Activated CD4-positive, alpha-beta T cell treated with anti-CD3 and anti-CD28 coated beads for 48 hours (primary cell): Measurements from ENCODE around the gene LGALS4.
"Not testable (repeated sequence)": the region's sequence is repeated elsewhere in the genome, so short reads cannot be mapped to it uniquely, and the experiment has no call there.

Experiments used
- DNase-seq: peaks from one replicate; pipeline ENCODE4 v3.0.0-alpha.2; 2020

LGALS4 gene, protein sequence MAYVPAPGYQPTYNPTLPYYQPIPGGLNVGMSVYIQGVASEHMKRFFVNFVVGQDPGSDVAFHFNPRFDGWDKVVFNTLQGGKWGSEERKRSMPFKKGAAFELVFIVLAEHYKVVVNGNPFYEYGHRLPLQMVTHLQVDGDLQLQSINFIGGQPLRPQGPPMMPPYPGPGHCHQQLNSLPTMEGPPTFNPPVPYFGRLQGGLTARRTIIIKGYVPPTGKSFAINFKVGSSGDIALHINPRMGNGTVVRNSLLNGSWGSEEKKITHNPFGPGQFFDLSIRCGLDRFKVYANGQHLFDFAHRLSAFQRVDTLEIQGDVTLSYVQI

DNA sequence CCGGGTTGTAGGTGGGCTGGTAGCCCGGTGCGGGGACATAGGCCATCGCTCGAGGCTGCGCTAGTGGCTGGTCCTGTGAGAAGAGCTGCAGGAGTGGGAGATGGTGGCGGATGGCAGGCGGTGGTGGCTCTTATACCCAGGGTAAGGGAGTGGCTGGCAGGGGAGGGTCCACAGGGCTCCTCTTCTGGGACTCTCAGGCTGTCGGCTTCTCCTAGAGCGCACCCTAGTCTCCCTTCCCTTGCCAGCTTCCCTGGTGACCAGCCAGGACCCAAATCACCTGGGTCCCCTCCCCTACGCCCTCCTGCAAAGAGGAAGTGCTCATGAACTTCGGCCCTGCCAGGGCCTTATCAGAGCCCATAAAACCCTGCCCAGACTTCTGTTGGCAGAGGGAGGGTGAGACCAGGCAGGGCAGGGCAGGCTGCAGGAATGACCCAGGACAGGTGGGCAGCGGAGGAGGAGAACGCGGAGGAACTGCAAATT, at the start of gene LGALS4:
TSS of gene LGALS4 (minus strand) at position 105 of the 480 bp plus-strand sequence. CDS start at position 46, 59 bp downstream.
- DNase-seq: no peak

DNA sequence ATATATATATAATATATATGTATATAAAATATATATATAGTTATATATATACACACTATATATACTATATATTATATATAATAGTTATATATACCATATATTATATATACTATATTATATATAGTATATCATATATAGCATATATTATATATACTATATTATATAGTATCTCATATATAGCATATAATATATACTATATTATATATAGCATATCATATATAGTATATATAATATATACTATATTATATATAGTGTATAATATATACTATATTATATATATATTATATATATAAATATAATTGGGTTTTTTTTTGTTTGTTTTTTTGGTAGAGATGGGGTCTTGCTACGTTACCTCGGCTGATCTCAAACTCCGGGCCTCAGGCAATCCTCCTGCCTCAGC, 48.6 kb upstream of the LGALS4 start:
- DNase-seq: no peak

DNA sequence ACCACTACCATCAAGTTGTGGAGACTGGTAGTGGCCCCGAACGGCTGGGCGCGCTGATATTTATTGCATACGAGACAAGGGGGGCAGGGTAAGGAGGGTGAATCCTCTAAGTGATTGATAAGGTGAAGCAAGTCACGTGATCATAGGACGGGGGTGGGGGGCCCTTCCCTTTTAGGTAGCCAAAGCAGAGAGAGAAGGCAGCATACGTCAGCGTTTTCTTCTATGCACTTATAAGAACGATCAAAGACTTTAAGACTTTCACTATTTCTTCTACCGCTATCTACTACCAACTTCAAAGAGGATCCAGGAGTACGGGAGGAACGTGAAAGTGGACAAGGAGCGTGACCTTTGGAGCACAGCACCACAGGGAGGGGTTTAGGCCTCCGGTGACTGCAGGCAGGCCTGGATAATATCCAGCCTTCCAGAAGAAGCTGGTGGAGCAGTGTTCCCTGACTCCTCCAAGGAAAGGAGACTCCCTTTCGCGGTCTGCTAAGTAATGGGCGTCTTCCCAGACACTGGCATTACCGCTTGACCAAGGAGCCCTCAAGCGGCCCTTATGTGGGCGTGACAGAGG, 47.0 kb upstream of the LGALS4 start:
- not testable (repeated sequence) for DNase-seq

DNA sequence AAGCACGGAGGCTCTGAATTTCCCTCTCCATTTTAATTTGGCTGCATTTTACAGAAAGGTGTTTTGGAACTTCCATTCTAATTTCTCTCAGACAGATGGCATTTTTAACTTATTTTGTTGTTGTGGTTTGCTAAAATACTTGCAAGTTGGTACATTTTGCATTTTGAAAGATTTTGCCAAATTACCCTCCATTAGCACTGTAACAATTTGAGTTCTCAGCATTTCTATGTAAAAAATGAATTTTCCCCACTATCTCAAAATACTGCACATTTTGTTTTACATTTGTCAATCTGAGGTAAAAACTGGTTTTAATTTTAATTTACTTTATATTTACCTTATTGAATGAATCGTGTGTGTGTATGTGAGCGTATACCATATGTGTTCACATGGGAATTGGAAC, 44.1 kb upstream of the LGALS4 start:
- DNase-seq: no peak

DNA sequence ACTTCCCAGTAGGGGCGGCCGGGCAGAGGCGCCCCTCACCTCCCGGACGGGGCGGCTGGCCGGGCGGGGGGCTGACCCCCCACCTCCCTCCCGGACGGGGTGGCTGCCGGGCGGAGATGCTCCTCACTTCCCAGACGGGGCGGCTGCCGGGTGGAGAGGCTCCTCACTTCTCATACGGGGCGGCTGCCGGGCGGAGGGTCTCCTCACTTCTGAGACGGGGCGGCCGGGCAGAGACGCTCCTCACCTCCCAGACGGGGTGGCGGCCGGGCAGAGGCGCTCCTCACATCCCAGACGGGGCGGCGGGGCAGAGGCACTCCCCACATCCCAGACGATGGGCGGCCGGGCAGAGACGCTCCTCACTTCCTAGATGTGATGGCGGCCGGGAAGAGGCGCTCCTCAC, 43.0 kb upstream of the LGALS4 start:
- not testable (repeated sequence) for DNase-seq

DNA sequence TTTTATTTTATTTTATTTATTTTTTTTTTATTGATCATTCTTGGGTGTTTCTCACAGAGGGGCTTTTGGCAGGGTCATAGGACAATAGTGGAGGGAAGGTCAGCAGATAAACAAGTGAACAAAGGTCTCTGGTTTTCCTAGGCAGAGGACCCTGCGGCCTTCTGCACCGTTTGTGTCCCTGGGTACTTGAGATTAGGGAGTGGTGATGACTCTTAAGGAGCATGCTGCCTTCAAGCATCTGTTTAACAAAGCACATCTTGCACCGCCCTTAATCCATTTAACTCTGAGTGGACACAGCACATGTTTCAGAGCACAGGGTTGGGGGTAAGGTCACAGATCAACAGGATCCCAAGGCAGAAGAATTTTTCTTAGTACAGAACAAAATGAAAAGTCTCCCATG, 42.2 kb upstream of the LGALS4 start:
- DNase-seq: not testable (repeated sequence)

DNA sequence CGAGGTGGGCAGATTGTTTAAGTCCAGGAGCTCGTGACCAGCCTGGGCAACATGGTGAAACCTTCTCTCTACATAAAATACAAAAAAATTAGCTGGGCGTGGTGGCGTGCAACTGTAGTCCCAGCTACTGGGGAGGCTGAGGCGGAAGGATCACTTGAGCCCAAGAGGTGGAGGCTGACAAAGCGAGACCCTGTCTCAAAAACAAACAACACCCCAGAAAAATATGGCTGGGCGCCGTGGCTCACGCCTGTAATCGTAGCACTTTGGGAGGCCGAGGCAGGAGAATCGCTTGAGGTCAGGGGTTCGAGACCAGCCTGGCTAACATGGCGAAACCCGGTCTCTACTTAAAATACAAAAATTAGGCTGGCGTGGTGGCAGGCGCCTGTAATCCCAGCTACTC, 40.5 kb upstream of the LGALS4 start:
- no peak for DNase-seq

DNA sequence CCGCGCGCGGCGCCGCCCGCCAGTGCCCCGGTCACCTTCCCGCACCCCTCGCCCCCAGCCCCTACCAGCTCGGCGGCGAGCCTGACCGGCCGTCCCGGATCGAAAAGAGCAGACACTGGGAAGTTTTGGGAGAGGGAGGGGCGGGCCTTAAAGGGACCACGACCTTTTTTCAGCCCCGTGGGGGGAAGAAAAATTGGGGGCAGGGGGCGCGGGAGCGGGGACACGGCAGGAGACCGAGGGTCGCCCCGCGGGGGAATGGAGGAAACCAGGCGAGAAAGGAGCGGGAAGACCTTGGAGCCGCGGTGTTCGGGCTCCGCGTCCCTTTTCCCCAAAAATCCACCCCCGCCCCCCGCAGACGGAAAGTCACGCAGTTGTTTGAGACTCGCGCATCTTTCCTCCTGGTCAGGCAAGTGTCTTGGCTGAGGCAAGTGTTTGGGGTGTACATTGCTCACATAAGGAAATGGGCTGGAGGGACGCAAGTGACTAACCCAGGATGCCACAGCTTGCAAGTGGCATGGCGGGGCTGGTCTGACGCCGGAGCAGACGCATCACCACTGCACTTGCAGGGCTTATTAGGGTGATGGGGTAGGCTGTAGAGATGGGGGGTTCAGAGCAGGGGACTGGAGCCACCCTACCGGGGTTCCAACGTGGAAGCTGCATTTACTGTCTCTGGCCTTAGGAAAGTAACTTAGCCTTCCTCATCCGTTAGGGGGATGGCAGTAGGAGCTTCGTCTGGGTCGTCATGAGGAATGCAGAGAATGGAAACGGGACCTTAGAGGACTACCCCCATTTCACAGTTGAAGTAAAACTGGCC, 39.7 kb upstream of the LGALS4 start:
- peak; percentile 77 for DNase-seq

DNA sequence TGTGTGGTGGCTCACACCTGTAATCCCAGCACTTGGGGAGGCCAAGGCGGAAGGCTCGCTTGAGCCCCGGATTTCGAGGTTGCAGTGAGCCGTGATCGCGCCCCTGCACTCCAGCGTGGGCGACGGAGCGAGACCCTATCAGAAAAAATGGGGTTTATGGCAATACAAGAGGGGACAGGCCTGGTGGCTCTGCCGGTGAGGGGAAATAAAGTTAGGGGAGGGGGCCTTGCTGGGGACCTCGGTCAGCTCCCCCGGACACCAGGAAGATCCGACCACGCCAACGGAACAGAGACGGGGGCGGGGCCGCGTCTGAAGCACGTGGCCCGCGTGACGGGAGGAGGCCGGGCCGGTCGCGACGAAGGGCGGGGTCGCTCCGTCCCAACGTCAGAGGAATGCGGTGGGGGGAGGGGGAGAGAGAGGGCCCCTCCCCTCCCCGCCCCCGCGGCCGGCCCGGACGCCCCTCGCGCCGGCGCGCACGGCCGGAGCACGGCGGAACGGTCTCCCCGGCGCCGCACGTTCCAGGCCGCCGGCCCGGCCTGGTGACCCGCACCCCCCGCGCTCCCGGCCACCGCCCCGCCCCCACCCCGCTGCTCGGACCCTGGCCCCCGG, 39.0 kb upstream of the LGALS4 start:
- DNase-seq: peak; percentile 94

DNA sequence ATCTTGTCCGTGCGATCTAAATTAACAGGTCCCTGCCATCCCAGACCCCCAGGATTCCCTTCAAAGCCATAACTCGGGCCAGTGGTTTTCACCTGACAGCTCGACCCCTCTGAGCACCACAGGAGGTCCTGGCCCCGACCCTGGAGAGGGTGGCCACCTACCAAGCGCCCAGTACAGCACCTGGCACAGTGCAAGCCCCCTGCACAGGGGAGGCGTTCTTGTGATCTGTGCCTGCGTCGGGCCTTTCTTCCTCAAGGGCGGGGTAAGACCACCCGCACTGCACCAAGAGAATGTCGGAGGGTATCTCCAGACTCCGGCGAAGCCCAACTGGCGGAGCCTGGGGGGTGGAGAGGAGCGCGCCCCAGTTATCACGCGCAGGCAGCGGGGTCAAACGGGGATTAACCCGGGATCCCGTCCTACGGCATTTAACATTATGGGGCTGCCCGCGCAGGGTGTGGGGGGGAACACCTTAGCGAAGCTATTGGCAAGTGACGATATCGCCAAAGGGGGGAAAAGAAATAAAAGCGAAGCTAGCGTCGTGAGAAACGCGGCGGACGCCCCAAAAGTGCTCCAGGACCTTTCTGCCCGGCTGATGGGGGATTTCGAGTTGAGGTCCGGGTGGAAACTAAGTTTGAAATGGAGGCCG, 38.4 kb upstream of the LGALS4 start:
- peak; percentile 54 for DNase-seq

DNA sequence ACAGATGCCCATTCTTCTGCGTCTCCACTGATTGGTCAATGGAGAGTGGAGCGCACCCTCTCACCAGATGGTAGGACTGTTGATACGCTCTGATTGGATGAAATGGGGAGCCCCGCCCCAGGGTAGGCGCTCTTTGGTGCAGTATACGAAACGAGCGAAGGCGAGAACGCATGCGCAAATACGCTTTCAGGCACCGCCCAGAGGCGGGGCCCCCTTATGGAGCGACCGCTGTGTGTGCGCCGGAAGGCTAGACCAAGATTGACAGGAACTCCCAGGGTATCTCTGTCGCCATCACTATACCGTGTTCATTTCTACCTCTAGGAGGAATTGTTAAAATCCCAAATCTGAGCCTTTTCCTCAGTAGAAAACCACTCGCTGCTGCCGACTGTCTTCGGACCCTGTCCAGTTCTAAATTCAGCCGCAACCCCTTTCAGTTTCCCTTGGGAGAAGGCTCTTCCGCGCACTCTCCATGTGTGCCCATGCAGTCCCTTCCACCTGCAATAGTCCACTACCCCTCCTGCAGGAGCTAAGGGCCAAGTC, 37.8 kb upstream of the LGALS4 start:
- DNase-seq: peak; percentile 99

DNA sequence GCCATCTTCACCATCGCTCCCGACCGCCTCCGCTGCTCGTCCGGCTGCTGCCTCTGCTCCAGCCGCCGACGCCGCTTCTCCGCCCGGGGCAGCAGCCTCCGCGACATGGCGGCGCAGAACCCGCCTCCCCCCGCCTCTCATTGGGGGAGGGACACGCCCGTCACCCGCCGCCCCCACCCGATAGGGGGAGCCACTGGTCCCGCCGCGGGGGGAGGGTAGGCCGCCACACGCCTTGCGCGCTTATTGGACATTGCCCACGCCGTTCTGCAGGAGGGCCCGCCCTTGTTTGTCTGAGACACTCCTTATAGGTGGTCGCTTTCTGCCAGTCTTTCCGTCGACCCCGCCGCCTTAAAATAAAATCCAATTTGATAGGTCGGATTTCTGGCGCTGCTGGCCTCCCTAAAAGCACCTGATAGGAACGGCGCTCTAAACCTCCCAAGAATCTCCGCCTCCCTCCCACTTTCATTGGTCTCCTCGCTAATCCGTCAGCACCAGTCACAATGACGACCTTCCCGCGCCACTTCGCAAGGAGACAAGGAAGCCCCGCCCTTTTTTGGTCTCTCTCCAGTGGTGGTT, 37.2 kb upstream of the LGALS4 start, which contains the start of gene HNRNPL:
TSS of gene HNRNPL (minus strand) at position 127 of the 576 bp plus-strand sequence. CDS start at position 107, 20 bp downstream.
- peak; percentile 99 for DNase-seq

DNA sequence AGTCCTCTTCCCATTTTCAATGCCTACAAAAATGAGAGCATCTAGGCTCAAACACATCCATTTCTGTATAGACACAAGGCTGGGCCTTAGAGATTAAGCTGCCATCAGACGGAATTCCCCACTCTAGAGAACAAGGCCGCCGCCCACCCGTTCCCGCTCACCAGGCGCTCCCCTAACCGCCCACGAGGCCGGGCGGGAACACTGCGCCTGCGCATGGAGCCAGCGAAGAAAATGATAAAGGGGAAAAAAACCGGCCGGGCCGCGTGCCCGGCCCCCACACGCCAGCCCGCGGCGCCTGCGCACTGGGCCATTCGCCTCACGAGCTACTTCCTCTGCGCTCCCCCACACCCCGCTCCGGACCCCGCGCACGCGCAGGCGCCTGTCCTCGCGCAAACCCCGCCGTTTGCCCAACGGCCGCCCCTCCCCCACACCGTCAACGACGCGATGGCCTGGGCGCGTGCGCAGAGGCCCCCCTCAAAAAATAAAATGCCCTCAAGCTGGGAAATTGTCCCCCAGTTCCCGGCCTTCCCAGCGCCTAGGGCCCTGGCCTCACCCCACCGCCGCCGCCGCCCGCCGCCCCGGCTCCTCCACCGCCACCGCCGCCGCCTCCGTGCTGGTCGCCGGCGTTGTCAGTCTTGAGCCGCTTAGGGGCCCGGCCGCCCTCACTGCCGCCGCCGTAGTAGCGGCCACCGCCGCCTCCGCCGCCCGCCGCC, 36.6 kb upstream of the LGALS4 start:
- DNase-seq: peak; percentile 99

DNA sequence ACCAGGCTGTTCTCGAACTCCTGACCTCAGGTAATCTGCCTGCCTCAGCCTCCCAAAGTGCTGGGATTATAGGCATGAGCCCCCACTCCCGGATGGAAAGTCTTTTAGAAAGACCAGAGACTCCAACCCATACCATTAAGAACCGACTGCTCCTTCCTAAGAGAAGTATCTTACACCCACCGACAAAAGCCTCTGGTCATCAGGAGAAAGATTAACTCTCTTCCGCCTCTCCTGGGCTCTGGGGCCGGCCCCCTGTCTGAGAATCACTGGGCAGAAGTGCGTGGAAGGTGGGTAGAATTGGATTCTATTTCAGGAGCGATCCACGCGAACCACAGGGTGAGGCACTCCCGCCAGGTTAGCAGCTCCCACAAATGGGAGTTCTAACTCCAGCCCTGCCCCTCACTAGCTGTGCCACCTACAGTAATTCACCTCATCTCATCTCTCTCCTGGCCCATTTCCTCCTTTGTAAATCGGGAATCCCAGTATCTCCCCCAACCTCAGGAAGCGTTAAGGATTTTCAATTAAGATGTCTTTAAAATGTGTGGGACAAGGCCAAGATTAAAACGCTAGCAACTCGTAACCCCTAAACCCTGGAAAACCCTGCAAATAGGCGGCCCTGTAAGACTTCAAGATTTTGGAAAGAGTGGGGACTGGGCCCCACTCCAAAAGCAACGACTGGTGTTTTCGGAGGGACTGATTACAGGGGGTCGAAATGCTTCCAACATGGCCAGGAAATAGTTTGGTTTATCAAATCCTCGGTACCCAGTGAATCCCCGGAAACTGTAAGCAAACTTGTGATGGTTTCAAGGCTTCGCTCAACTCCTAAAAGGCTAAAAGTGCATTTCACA, 35.8 kb upstream of the LGALS4 start:
- DNase-seq: no peak

DNA sequence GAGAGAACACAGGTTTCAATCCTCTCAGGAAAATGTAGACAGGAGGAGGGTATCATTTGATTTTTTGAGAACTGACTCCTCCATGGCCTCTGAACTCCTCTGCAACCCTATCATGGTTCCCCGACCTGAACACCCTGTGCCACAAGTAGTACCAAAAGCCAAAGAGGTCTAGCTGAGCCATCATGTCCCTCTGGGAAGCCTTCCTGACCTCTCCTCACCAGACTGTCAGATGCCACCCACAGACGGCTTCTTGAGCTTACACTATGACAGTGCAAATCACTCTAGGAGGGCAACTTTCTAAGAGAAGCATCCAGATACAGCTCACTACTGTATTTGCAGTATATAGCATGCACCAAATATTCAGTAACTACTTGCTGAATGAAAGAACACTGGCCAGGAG, 33.4 kb upstream of the LGALS4 start:
- DNase-seq: no peak

DNA sequence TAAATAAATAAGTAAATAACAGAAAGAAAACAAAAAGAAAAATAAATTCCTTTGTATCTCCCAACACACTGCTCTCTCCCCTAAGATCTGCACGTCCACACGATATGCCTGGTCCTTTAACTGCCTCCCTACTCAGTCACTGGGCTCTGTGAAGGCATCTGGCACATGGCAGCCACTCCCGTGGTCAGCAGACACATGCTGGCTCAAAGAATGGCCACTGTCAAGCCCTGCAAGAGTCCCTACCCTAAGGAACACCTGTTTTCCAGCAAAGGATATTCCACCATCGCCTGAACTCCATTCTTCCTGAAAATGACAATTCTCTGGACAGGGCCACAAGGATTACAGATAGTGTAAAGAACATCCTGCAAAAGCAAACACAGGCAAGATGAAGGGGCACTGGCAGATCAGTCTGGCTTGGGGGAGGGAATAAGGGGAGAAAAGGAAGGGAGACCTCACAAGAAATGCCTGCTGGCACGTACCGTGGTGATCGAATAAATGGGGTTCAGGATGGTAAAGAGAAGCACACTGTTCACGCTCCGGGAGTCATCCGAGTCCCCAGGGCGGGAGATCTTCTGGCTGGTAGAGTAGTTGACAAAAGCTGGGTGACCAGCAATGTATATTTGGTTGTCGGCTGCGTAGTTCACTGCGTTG, 32.8 kb upstream of the LGALS4 start:
- DNase-seq: no peak

DNA sequence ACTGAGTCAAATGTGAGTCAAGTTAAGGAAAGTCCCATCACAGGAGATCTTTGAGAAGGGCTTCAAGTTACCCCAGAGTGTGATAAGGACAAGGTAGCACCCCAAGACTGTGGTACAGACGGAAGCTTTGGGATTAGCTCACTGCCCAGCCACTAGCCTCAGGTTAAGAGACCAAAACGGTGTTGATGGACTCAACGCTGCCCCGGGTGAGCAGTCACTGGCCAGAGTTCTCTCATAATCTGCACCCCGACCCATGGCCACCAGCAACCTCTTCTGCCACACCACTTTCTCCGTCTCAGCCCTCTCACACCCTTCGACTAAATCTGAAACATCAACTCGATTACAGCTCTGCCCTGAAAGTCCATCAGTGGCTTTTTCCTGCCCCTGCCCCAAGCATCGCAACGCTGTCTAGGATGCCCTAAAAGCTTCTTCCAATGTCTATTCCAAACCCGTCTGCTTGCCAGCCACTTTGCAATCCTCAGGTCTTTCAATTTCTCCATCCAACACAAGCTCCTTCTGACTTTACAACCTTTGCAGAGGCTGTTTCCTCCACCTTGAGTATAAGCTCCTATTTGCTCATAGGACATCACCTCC, 31.4 kb upstream of the LGALS4 start:
- no peak for DNase-seq

DNA sequence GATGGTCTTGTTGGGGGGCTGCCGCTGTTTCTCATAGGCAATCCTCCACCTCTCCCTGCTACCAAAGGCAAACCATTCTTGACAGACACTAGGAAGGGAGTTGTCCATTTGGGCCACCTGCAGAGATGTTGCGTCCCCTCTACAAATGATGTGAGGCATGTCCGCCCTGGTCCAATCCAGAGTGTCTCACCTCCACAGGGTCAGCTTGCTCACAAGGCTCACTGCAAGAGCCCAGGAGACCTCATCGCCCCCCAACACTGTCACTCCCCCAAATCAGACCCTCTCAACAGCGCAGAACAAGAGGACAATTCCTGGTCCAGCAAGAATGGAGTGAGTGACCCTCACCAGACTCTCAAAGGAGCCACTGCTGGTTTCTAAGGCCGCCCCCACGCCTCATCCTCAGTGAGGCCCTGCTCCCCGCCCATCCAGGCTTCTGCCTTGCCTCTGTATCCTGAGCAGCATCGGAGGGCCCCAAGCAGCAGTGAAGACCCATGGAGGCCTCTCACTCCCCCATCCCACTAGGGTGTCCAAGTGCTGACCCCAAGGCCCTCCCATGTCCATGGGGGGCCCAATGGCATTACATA, 30.5 kb upstream of the LGALS4 start:
- no peak for DNase-seq
